Stomach (tissue), 4 donors: ENCODE measurements around the gene CYB5B.

ENCODE experiments used
- EP300 ChIP-seq: sonication (generic); formaldehyde crosslinking; IDR thresholded peaks from one replicate; pipeline ENCODE4 v1.6.1; 2017; ENCODE audit warnings: antibody characterized with exemption
- POLR2A ChIP-seq, 4 donors: fragments of 450-650 bp; IDR thresholded peaks; one replicate each; pipeline ENCODE4 v1.6.1; 2016; ENCODE audit warnings: antibody characterized with exemption in 4 of 4, control low read depth in 2 of 4, mild to moderate bottlenecking in 1 of 4, moderate library complexity in 1 of 4
- POLR2AphosphoS5 ChIP-seq, 3 donors: sonication (generic); formaldehyde crosslinking; IDR thresholded peaks; one replicate each; pipeline ENCODE4 v1.6.1; 2016; ENCODE audit warnings: antibody characterized with exemption in 3 of 3
- TF ChIP-seq, protein P1 (sequence below), 7 experiments: fragments of 450-650 bp in 4 of 7; fragments of 200-600 bp in 3 of 7; sonication (generic) in 3 of 7; IDR thresholded peaks; one replicate each; pipeline ENCODE4 v1.5.1; 2016 to 2019; ENCODE audit warnings: antibody characterized with exemption in 7 of 7, control low read depth in 2 of 7, mild to moderate bottlenecking in 1 of 7

DNA sequence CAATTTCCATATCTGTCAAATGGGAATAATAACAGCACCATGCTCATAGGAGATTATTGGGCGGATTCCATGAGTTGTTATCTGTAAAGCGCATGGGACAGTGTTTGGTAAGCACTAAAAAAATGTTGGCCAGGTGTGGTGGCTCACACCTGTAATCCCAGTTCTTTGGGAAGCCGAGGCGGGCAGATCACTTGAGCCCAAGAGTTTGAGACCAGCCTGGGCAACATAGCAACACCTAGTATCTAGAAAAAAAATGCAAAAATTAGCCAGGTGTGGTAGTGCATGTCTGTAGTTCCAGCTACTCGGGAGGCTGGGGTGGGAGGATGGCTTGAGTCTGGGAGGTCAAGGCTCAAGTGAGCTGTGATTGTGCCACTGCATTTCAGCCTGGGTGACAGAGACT lies 74.5 kb downstream of the CYB5B start:
- TF ChIP-seq, protein P1, sequence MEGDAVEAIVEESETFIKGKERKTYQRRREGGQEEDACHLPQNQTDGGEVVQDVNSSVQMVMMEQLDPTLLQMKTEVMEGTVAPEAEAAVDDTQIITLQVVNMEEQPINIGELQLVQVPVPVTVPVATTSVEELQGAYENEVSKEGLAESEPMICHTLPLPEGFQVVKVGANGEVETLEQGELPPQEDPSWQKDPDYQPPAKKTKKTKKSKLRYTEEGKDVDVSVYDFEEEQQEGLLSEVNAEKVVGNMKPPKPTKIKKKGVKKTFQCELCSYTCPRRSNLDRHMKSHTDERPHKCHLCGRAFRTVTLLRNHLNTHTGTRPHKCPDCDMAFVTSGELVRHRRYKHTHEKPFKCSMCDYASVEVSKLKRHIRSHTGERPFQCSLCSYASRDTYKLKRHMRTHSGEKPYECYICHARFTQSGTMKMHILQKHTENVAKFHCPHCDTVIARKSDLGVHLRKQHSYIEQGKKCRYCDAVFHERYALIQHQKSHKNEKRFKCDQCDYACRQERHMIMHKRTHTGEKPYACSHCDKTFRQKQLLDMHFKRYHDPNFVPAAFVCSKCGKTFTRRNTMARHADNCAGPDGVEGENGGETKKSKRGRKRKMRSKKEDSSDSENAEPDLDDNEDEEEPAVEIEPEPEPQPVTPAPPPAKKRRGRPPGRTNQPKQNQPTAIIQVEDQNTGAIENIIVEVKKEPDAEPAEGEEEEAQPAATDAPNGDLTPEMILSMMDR (IDR thresholded peaks at IDR 0.05), result no peak
- TF ChIP-seq POLR2A (IDR thresholded peaks at IDR 0.05) (no peak), POLR2AphosphoS5 (IDR thresholded peaks at IDR 0.05) (no peak), EP300 (no peak)
